HCT116 (cell line): ENCODE measurements around the gene SERPINH1. TPM values are rescaled to one million over a fixed set of nuclear protein-coding genes. Genes with fewer than 3 reads are reported as not detected.

Experiments used
- ATAC-seq: fragments of 200-7000 bp; cut with Tn5 transposase; 2 replicates; pipeline ENCODE4 v1.9.1; 2020; ENCODE audit warnings: mild to moderate bottlenecking, moderate library complexity
- BruUV-seq: library from RNA; stranded (reverse); fragments of 400-500 nt; replicated peaks from 2 replicates; lab custom pipeline; 2021; lab: Mats Ljungman, UMichigan
- CTCF ChIA-PET: fragments of 300-600 bp; sonication (Branson Sonifier 250); formaldehyde crosslinking; loops from one replicate; lab custom pipeline; 2021; ENCODE audit warnings: antibody characterized with exemption; lab: Charles Lee
- POLR2A ChIA-PET: fragments of 300-600, 350-600 bp; sonication (Branson Sonifier 250); formaldehyde crosslinking; loops from one replicate; lab custom pipeline; 2021; ENCODE audit warnings: antibody characterized with exemption; lab: Charles Lee
- RAD21 ChIA-PET, 2 experiments: fragments of 300-600 bp; sonication (Branson Sonifier 250); formaldehyde crosslinking; loops; one replicate each; lab custom pipeline; 2023; ENCODE audit warnings: low total read pairs in 2 of 2; ENCODE audit not compliant: uncharacterized antibody in 2 of 2, unreplicated experiment in 2 of 2, low non-redundant PET in 1 of 2; lab: Charles Lee
- DNase-seq: peaks from one replicate; pipeline ENCODE4 v3.0.0-alpha.2; 2010; ENCODE audit warnings: low read depth, low spot score
- H2AFZ ChIP-seq: fragments of 200-600 bp; shearing (Covaris generic), sonication (generic); 2 replicates; pipeline ENCODE4 v1.6.1; 2017; ENCODE audit warnings: low read depth, mixed run types, mixed read lengths, antibody characterized with exemption, low read length; ENCODE audit not compliant: poor library complexity, severe bottlenecking
- H3K27ac ChIP-seq: 2 replicates; pipeline ENCODE4 v1.5.1; 2012; ENCODE audit warnings: low read depth, low read length
- H3K27me3 ChIP-seq: fragments of 200-600 bp; sonication (generic); 2 replicates; pipeline ENCODE4 v1.6.1; 2016; ENCODE audit warnings: mixed run types, low read length, mixed read lengths; ENCODE audit not compliant: insufficient read depth
- H3K36me3 ChIP-seq, 2 experiments: fragments of 200-500 bp in 1 of 2; fragments of 200-600 bp in 1 of 2; sonication (Bioruptor generic) in 1 of 2; sonication (generic) in 1 of 2; 2 replicates each; pipeline versions ENCODE4 v1.5.1 to v1.6.1; 2014 to 2016; ENCODE audit warnings: low read length in 2 of 2, inconsistent platforms in 1 of 2, mixed read lengths in 1 of 2, mixed run types in 1 of 2; ENCODE audit not compliant: insufficient read depth in 2 of 2, control insufficient read depth in 1 of 2
- H3K4me1 ChIP-seq, 2 experiments: fragments of 200-600 bp in 1 of 2; sonication (generic) in 1 of 2; 2 replicates each; pipeline versions ENCODE4 v1.5.1 to v1.6.1; 2012 to 2017; ENCODE audit warnings: low read length in 2 of 2, inconsistent platforms in 1 of 2, mild to moderate bottlenecking in 1 of 2, mixed read lengths in 1 of 2, mixed run types in 1 of 2, moderate library complexity in 1 of 2; ENCODE audit not compliant: insufficient read depth in 2 of 2, control insufficient read depth in 1 of 2
- H3K4me2 ChIP-seq: fragments of 200-600 bp; sonication (generic); 2 replicates; pipeline ENCODE4 v1.6.1; 2017; ENCODE audit warnings: mixed run types, low read length, mixed read lengths
- H3K4me3 ChIP-seq, 2 experiments: fragments of 200-600 bp in 1 of 2; sonication (generic) in 1 of 2; replicated peaks in 1 of 2; 2 replicates each; pipeline ENCODE4 v1.5.1; 2011 to 2016; ENCODE audit warnings: low read length in 2 of 2, control low read depth in 1 of 2, low read depth in 1 of 2, mild to moderate bottlenecking in 1 of 2, mixed read lengths in 1 of 2, mixed run types in 1 of 2
- H3K79me2 ChIP-seq: fragments of 200-600 bp; sonication (generic); 2 replicates; pipeline ENCODE4 v1.6.1; 2017; ENCODE audit warnings: mild to moderate bottlenecking, mixed run types, low read length, moderate library complexity, mixed read lengths; ENCODE audit not compliant: insufficient read depth
- H3K9ac ChIP-seq: fragments of 200-600 bp; sonication (generic); 2 replicates; pipeline ENCODE4 v1.6.1; 2016; ENCODE audit warnings: low read length, mixed read lengths
- H3K9me2 ChIP-seq: fragments of 200-600 bp; sonication (generic), shearing (Covaris generic); 2 replicates; pipeline ENCODE4 v1.6.1; 2017; ENCODE audit warnings: mixed run types, mild to moderate bottlenecking, moderate library complexity; ENCODE audit not compliant: insufficient read depth
- H3K9me3 ChIP-seq, 2 experiments: fragments of 200-500 bp in 1 of 2; fragments of 200-600 bp in 1 of 2; sonication (Bioruptor generic) in 1 of 2; sonication (generic) in 1 of 2; 2 replicates each; pipeline ENCODE4 v1.6.1; 2014 to 2017; ENCODE audit warnings: low read length in 2 of 2, mixed read lengths in 2 of 2, inconsistent platforms in 1 of 2, low read depth in 1 of 2, mild to moderate bottlenecking in 1 of 2, mixed run types in 1 of 2, moderate library complexity in 1 of 2; ENCODE audit not compliant: control insufficient read depth in 1 of 2, insufficient read depth in 1 of 2
- H4K20me1 ChIP-seq: fragments of 200-600 bp; sonication (generic), shearing (Covaris generic); 2 replicates; pipeline ENCODE4 v1.6.1; 2017; ENCODE audit warnings: mixed run types, mild to moderate bottlenecking, moderate library complexity; ENCODE audit not compliant: insufficient read depth
- CTCF ChIP-seq, 3 experiments: fragments of 200-600 bp in 1 of 3; sonication (generic) in 1 of 3; IDR thresholded peaks in 2 of 3; conservative IDR thresholded peaks in 1 of 3; 2 replicates each; pipeline ENCODE4 v1.5.1; 2012 to 2017; ENCODE audit warnings: low read depth in 2 of 3, low read length in 2 of 3, antibody characterized with exemption in 1 of 3, borderline replicate concordance in 1 of 3, control low read depth in 1 of 3, mild to moderate bottlenecking in 1 of 3, mixed read lengths in 1 of 3, mixed run types in 1 of 3, moderate library complexity in 1 of 3; ENCODE audit not compliant: insufficient read depth in 1 of 3
- ELF1 ChIP-seq: IDR thresholded peaks from 2 replicates; pipeline ENCODE4 v1.6.1; 2012; ENCODE audit warnings: low read depth, borderline replicate concordance
- POLR2AphosphoS5 ChIP-seq: IDR thresholded peaks from 2 replicates; pipeline ENCODE4 v1.6.1; 2011; ENCODE audit warnings: mild to moderate bottlenecking, low read depth, low read length, moderate library complexity
- SRF ChIP-seq: IDR thresholded peaks from 2 replicates; pipeline ENCODE4 v1.6.1; 2012; ENCODE audit warnings: low read depth
- intact Hi-C: fragments of 100-400 bp; cut with micrococcal nuclease; formaldehyde crosslinking; loops from 2 replicates; pipeline ENCODE4 v1.10.0; 2022
- total RNA-seq: library from RNA; stranded (reverse); gene quantifications from one replicate; pipeline ENCODE4 v1.2.1, GENCODE V29; 2021; ENCODE audit not compliant: unreplicated experiment

The SERPINH1 gene
- total RNA-seq, 1 experiment from 2014 or later: 84.9 TPM

- POLR2A ChIA-PET: no interaction called here
- H2AFZ ChIP-seq: no peak overlapping the region
- no peak overlapping the region for H3K4me2 ChIP-seq
- DNase-seq (no peak), ATAC-seq (no peak)
- no peaks in the 10 kb centered on the region for H3K9me2 ChIP-seq
- no TSS peak for BruUV-seq
- peaks cover 10 to 52% of the 10 kb centered on the region in 2 experiments for H3K4me1 ChIP-seq
- intact Hi-C loops: no loop called here
- RAD21 ChIA-PET: no interaction called here
- H3K27ac ChIP-seq: no peak overlapping the region
- CTCF ChIA-PET: interaction anchor here (1.2 kb wide), 1 partner anchor 17 kb away, joined by 3 read pairs; no protein-coding TSS in a partner anchor
- no peaks in the 10 kb centered on the region for H3K9me3 ChIP-seq
- TF ChIP-seq SRF (no peak), ELF1 (no peak), CTCF (IDR thresholded peaks at IDR 0.05 in 2 of 3, conservative IDR thresholded peaks at IDR 0.05 in 1 of 3; ENCODE audit: borderline replicate concordance in 1 of 3, insufficient read depth in 1 of 3, low read depth in 2 of 3, low read length in 2 of 3) (no peak)
- H3K4me3 ChIP-seq: no peak overlapping the region
- H3K79me2 ChIP-seq: peaks cover 23% of the 10 kb centered on the region
- H3K36me3 ChIP-seq: no peaks in the 10 kb centered on the region
- H4K20me1 ChIP-seq: no peaks in the 10 kb centered on the region
- no peak overlapping the region for H3K9ac ChIP-seq
- no peaks in the 10 kb centered on the region for H3K27me3 ChIP-seq
Observed at GRCh38 chr11:75558939-75559843, 2.9 kb upstream of the SERPINH1 start.

- no peak for TF ChIP-seq ELF1
- TF ChIP-seq POLR2AphosphoS5: no peak
- TF ChIP-seq, all 23 proteins: peak for 0
- Histone ChIP-seq H2AFZ (no peak overlapping the region), H3K4me1 (peaks cover 17 to 67% of the 10 kb centered on the region in 2 experiments), H3K9me3 (no peaks in the 10 kb centered on the region), H3K9me2 (no peaks in the 10 kb centered on the region), H3K4me3 (no peak overlapping the region), H3K27ac (no peak overlapping the region), H3K9ac (no peak overlapping the region), H4K20me1 (no peaks in the 10 kb centered on the region), H3K4me2 (no peak overlapping the region), H3K79me2 (peaks cover 38% of the 10 kb centered on the region), H3K36me3 (0 out of 4 replicates have a peak, but pooled peaks cover 0 to 5% of the 10 kb centered on the region in 2 experiments), H3K27me3 (no peaks in the 10 kb centered on the region)
- ChIA-PET CTCF (interaction anchor here (1.1 to 1.3 kb wide), 2 partner anchors 14 to 37 kb away, joined by 3 read pairs; no protein-coding TSS in a partner anchor), RAD21 (no interaction called here), POLR2A (no interaction called here)
- BruUV-seq: no TSS peak
- no peak for ATAC-seq
- intact Hi-C loops: no loop called here
- no peak for DNase-seq
Observed at GRCh38 chr11:75560644-75561043, 1.4 kb upstream of the SERPINH1 start.
